Esophagus (tissue), 2 donors: ENCODE data around the gene CHIC2. TPM values are rescaled to one million over a fixed set of nuclear protein-coding genes. Genes with fewer than 3 reads are reported as not detected.
A peak's percentile ranks its signal among the peaks of the same experiment; 100 is the strongest.
"Not testable (repeated sequence)": the region's sequence is repeated elsewhere in the genome, so short reads cannot be mapped to it uniquely, and the experiment has no call there.

Source experiments
- H3K27ac ChIP-seq, 2 donors: one replicate each; pipeline ENCODE4 v1.5.1; 2013; ENCODE audit warnings: low read depth in 2 of 2, mild to moderate bottlenecking in 2 of 2, inconsistent platforms in 1 of 2, low read length in 1 of 2, moderate library complexity in 1 of 2
- H3K27me3 ChIP-seq, 2 donors: one replicate each; pipeline ENCODE4 v1.6.1; 2013; ENCODE audit warnings: low read length in 2 of 2, control low read depth in 1 of 2, mild to moderate bottlenecking in 1 of 2; ENCODE audit not compliant: insufficient read depth in 2 of 2, control insufficient read depth in 1 of 2
- H3K36me3 ChIP-seq, 2 donors: one replicate each; pipeline ENCODE4 v1.6.1; 2013; ENCODE audit warnings: low read length in 1 of 2; ENCODE audit not compliant: control insufficient read depth in 2 of 2, insufficient read depth in 2 of 2
- H3K4me1 ChIP-seq, 2 donors: one replicate each; pipeline ENCODE4 v1.6.1; 2013; ENCODE audit warnings: low read length in 1 of 2; ENCODE audit not compliant: control insufficient read depth in 2 of 2, insufficient read depth in 2 of 2
- H3K4me3 ChIP-seq, 2 donors: one replicate each; pipeline ENCODE4 v1.5.1; 2013; ENCODE audit warnings: low read length in 2 of 2, mild to moderate bottlenecking in 2 of 2, low read depth in 1 of 2, moderate library complexity in 1 of 2
- H3K9me3 ChIP-seq, 2 donors: one replicate each; pipeline ENCODE4 v1.6.1; 2013; ENCODE audit warnings: mild to moderate bottlenecking in 2 of 2, low read depth in 1 of 2, low read length in 1 of 2, moderate library complexity in 1 of 2; ENCODE audit not compliant: control insufficient read depth in 2 of 2, insufficient read depth in 1 of 2
- WGBS, 2 donors: extraction: QIAGEN DNeasy Blood & Tissue Kit; methylation state at CpG; one replicate each; pipeline ENCODE4 v1.1.7; 2013; 5-methylcytosine and 5-hydroxymethylcytosine counted together
- polyA plus RNA-seq, 2 donors: library from polyadenylated mRNA; stranded (reverse); fragments of 200-250 nt; gene quantifications; one replicate each; pipeline ENCODE4 v1.2.3, GENCODE V29; 2013
- donor health status: healthy with polysubstance abuse.
- donor health status: Bipolar disorder and iron deficiency.

The CHIC2 gene
- polyA plus RNA-seq, result 10 to 100 TPM; 16.5 to 22.1 TPM

- no peaks in the 10 kb centered on the region for H3K27me3 ChIP-seq
- 0 to 1% methylated on average over 78 to 87 of the region's 87 CpGs for WGBS, 2 donors
- H3K9me3 ChIP-seq, result no peaks in the 10 kb centered on the region
- peak within 1 kb of the TSS; percentile 90 to 96 for H3K27ac ChIP-seq
- H3K4me1 ChIP-seq, result peaks cover 0 to 4% of the 10 kb centered on the region in 2 donors
- no peaks in the 10 kb centered on the region for H3K36me3 ChIP-seq
- H3K4me3 ChIP-seq, result peak within 1 kb of the TSS; percentile 98
Measured at GRCh38 chr4:54064317-54065111, at the start of gene CHIC2. Gene CHIC2 (minus strand): TSS chr4:54064605. CDS start chr4:54064300, 305 bp downstream.

DNA sequence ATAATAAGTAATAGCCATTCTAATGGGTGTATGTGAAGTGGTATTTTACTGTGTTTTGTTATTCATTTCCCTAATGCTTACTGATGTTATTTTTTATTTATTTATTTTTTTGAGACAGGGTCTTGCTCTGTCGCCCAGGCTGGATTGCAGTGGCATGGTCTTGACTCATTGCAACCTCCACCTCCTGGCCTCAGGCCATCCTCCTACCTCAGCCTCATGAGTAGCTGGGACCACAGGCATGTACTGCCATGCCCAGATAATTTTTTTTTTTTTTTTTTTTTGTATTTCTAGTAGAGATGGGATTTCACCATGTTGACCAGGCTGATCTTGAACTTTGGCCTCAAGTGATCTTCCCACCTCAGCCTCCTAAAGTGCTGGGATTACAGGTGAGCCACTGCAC, 48.8 kb upstream of the CHIC2 start:
- H3K27me3 ChIP-seq, result not testable (repeated sequence)

DNA sequence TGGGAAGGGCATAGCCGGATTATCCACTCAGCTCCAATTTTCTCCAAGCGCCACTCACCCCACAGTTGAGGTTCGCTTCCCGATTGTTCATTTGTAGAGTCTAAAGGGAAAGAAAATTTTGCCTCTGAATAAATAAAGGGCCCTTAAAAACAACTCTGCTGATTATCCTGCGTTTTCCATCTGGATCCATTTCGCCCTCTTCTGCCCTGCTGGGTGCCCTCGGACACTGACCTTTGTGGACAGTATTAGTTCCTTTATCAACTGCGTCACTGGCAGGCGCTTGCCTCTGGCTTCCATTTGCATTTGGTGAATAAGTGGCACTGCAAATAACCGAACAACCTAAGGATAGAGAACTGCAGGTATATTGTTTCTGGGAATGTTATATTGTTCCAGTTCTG, 45.6 kb upstream of the CHIC2 start:
- no peak overlapping the region for H3K4me3 ChIP-seq
- WGBS, 2 donors, result 31 to 44% methylated on average over 10 of the region's 10 CpGs

More for the DNA sequence above, 48.8 kb upstream of the CHIC2 start:
- H3K4me1 ChIP-seq, H3K27ac ChIP-seq, H3K9me3 ChIP-seq, H3K36me3 ChIP-seq, H3K4me3 ChIP-seq: not testable (repeated sequence)
- WGBS, 2 donors, result 82 to 88% methylated on average over 1 of the region's 1 CpG

GRCh38 chr4:54109241-54110018, 45.0 kb upstream of the CHIC2 start:
- 13% methylated on average over 51 of the region's 51 CpGs for WGBS, 2 donors
- H3K4me3 ChIP-seq, result peak overlapping the region in 1 of 2 donors; percentile 7

More for the DNA sequence above, 45.6 kb upstream of the CHIC2 start:
- Histone ChIP-seq H3K27me3 (peaks cover 0 to 3% of the 10 kb centered on the region in 2 donors), H3K9me3 (no peaks in the 10 kb centered on the region), H3K27ac (no peak overlapping the region), H3K36me3 (no peaks in the 10 kb centered on the region), H3K4me1 (peaks cover 4 to 7% of the 10 kb centered on the region in 2 donors)

GRCh38 chr4:54107951-54108748, 43.7 kb upstream of the CHIC2 start:
- peaks cover 0 to 3% of the 10 kb centered on the region in 2 donors for H3K27me3 ChIP-seq
- WGBS, 2 donors, result 27 to 37% methylated on average over 22 of the region's 22 CpGs
- peaks cover 4 to 7% of the 10 kb centered on the region in 2 donors for H3K4me1 ChIP-seq
- H3K4me3 ChIP-seq, result no peak overlapping the region
- no peaks in the 10 kb centered on the region for H3K9me3 ChIP-seq
- no peaks in the 10 kb centered on the region for H3K36me3 ChIP-seq
- no peak overlapping the region for H3K27ac ChIP-seq

More at GRCh38 chr4:54109241-54110018, 45.0 kb upstream of the CHIC2 start:
- peaks cover 0 to 3% of the 10 kb centered on the region in 2 donors for H3K27me3 ChIP-seq
- no peaks in the 10 kb centered on the region for H3K36me3 ChIP-seq
- no peak overlapping the region for H3K27ac ChIP-seq
- no peaks in the 10 kb centered on the region for H3K9me3 ChIP-seq
- H3K4me1 ChIP-seq, result peaks cover 4 to 7% of the 10 kb centered on the region in 2 donors

DNA sequence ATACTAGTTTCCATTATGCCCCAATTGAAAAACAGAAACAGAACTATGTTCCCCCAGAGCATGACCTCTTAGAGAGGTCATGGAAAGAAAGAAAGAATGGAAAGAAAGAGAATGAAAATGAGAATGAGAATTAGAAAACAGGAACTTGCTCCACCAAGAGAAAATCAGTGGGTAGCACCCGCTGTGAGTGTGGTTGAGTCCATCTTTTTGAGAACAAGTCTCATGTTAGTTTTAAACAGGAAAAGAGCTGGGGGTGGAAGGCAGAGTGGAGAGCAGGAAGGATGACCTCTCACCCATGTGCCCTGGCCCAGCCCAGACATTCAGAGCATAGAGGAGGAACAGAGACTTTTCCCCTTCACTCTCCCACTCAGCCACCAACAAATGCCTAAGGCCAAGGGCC, 40.5 kb upstream of the CHIC2 start:
- H3K36me3 ChIP-seq, result no peaks in the 10 kb centered on the region
- peaks cover 8 to 11% of the 10 kb centered on the region in 2 donors for H3K27me3 ChIP-seq
- no peak overlapping the region for H3K27ac ChIP-seq
- H3K4me1 ChIP-seq, result peaks cover 16 to 18% of the 10 kb centered on the region in 2 donors
- no peaks in the 10 kb centered on the region for H3K9me3 ChIP-seq
- 81 to 85% methylated on average over 1 of the region's 1 CpG for WGBS, 2 donors
- H3K4me3 ChIP-seq, result no peak overlapping the region

- Histone ChIP-seq H3K9me3 (no peaks in the 10 kb centered on the region), H3K27ac (no peak overlapping the region), H3K4me3 (no peak overlapping the region), H3K4me1 (peaks cover 15 to 18% of the 10 kb centered on the region in 2 donors), H3K36me3 (no peaks in the 10 kb centered on the region), H3K27me3 (peaks cover 8 to 20% of the 10 kb centered on the region in 2 donors)
- 24 to 39% methylated on average over 8 of the region's 8 CpGs for WGBS, 2 donors
Measured at GRCh38 chr4:54103190-54103574, 38.8 kb upstream of the CHIC2 start.

DNA sequence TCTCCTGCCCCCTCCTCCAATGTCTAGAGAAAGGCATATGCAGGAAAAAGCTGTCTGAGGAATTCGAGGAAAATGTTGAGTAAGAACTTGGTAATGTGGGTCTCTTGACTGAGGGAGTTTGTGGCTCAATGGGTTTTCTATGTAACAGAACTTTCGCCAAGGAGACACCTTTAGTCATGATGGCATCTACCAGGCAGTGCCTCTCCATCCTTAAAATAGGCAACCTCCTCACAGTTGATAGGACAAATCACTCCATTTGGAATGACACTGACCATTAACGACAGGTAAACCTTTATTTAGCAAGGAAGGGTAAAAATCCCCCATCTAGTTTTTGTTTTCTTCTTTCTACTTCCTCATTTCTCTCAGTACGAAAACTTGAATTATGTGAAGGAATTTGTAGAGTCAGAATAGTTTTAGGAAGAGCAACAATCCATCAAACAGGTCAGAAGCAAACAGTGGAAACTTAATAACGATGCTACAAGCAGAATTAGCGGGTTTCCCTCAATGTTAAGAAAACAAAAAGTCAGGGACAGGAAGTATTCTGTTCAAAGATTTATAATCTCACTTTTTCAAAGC, 38.2 kb upstream of the CHIC2 start:
- Histone ChIP-seq H3K27ac (no peak overlapping the region), H3K4me1 (peaks cover 15 to 18% of the 10 kb centered on the region in 2 donors), H3K9me3 (no peaks in the 10 kb centered on the region), H3K4me3 (no peak overlapping the region), H3K27me3 (peaks cover 8 to 20% of the 10 kb centered on the region in 2 donors), H3K36me3 (no peaks in the 10 kb centered on the region)
- 48 to 63% methylated on average over 6 of the region's 6 CpGs for WGBS, 2 donors
